HG02763 (cell line): ENCODE data around the gene PHYH.
"Not testable (repeated sequence)": the region's sequence is repeated elsewhere in the genome, so short reads cannot be mapped to it uniquely, and the experiment has no call there.

Experiments used
- ATAC-seq: cut with Tn5 transposase; IDR thresholded peaks from one replicate; pipeline ENCODE4 v1.9.1; 2021; ENCODE audit warnings: mild to moderate bottlenecking, moderate library complexity; ENCODE audit not compliant: unreplicated experiment

The PHYH gene

DNA sequence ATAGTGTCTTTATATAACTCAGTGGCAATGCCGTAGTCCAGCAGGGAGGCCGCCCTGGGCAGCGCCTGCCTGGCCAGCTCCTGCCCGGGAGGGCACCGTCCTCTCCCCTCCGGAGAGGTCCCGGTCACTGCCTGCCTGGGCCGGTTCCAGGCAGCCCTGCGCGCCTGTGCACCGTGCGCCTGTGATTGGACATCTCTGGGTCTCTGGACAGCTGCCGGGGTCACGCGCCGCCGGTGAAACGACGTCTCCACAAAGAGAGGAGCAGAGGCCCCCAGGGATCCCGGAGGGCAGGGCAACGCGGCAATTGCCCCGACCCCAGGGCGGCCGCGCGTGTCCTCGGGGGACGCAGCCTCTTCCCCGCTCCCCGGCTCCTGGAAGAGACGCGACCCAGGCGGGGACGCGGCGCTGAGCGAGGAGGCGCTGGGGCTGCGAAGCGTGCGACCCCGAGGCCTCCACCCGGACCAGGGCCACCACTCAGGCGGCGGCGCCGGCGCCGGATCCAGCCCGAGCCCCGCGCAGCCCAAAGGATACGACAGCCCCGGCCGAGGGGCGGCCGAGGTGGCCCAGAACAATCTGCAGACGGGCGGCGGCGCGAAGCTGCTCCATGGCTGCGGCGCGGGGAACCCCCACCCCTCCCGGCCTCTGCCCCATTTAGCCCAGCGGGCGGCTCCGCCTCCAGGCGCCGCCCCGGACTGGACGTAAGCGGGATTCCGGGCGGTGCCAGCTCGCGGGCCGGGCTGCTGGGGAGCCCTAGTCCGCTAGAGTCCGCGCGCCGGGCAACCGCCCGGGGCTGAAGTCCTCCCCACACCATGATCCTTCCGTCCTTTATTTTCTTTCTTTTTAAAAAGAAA lies at the start of gene PHYH:
Gene PHYH, minus strand, starts transcription at position 628 of the 851 bp plus-strand sequence. Its CDS starts 22 bp downstream, at position 606.
- ATAC-seq = peak; percentile 71

DNA sequence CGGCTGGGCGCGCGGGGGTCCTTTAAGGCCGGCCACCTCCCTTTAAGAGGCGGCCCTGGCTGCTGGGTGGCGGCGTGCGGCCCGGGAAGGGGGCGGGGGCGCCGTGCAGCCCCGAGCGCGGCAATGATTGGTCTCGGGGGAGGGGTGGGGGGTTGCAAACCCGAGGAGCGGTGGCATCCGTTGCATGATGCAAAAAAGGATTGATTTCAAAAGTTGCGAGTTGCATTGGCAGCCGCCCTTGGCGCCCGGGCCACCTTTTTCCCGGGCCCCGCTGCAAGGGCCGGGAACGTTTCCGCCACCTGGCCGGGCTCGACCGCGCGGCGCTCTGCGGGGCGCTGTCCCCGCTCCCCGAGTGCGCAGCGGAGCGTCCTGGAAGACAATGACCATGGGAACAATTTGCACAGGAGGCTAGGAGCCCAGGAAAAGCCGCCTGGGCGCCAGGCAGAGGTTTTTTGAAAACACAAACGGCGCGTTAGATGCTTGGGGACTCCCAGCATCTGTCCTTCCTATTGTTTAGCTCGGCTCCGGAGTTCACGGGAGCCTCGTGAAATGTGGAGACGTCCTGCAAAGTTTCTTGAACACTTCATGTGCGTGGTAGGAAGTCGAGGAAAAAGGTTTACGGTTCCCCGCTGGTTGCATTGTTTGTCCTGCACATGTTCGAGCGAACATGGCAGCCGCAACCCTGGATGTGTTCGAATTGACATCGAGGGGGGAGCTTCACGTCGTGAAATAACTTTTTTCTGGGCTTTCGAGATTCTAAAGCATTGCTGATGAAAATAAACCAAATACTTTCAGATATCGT lies 48.6 kb upstream of the PHYH start, which contains the start of gene SEPHS1:
Gene SEPHS1, minus strand, starts transcription at position 78 of the 802 bp plus-strand sequence. CDS start 3,343 bp downstream, outside the sequence.
- ATAC-seq = peak; percentile 59

GRCh38 chr10:13347500-13348156 lies 47.8 kb upstream of the PHYH start:
- ATAC-seq = peak; percentile 59

- ATAC-seq = peak; percentile 24
Observed at GRCh38 chr10:13347043-13347499, 47.2 kb upstream of the PHYH start.

- ATAC-seq = no peak
Observed at GRCh38 chr10:13346283-13347042, 46.6 kb upstream of the PHYH start.

DNA sequence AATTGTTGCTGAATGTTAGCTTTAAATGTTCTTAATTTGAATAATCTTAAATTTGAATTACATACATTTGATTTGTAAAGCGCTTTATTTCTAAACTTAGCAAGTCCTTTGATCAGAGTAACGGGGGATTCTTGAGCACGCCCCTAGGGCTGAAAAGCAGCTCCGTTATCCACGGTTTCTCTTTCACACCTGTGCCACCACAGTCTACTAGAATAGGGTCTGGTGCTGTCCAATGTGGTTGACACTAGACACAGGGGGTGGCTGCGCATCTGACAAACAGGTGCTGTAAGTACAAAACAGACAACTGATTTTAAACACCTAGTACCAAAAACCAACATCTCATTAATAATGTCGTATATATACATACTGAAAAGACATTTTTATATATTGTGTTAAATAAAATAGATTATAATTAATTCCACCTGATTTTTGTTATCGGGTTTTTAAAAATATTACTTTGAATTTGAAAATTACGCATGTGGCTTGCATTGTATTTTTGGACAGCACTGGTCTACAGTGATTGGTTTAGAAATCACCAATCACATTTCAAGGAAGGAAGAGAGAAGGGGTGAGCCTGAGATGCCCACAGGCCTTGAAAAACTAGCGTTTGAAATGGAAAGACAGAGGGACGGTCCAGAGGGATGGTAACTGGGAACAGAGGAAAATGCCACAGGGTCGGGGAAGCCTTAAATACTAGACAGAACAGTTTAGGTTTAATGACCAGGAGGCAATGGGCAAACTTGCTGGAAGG lies 40.9 kb upstream of the PHYH start:
- ATAC-seq = peak; percentile 93

- ATAC-seq = peak; percentile 9
Observed at GRCh38 chr10:13340068-13340467, 40.2 kb upstream of the PHYH start.

- ATAC-seq = no peak
Observed at GRCh38 chr10:13338390-13339110, 38.7 kb upstream of the PHYH start.

GRCh38 chr10:13337827-13338196 lies 37.9 kb upstream of the PHYH start:
- no peak for ATAC-seq

DNA sequence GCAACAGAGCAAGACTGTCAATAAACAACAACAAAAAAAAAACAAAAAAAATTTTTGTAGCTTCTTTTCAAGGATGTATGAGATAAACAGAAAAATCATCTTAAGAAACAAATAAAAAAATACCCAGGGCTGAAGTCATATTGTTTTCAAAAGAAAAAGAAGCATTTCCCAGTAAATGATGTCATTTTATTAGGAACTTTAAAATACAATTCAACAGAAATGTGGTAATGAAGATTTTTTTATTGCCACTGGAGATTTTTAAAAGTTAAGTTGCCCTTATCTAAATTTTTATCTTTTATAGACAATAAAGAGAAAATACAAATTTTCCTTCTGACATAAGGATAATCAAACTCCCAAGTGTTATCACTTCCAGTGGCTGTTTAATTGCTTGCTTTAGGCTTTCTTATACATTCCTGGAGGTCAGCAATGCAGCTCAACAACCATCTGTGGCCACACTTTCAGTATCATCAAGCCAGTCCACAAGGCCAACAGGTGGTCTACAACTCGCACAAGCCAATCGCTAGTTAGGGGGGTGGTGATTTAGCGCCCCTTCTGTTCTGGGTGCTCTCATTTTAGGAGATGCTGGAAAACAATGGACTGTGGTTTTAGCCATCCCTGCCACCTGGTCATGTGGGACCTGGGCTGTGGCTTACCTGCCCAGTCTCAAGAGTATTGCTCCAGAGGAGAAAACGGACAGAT lies 37.4 kb upstream of the PHYH start:
- no peak for ATAC-seq

DNA sequence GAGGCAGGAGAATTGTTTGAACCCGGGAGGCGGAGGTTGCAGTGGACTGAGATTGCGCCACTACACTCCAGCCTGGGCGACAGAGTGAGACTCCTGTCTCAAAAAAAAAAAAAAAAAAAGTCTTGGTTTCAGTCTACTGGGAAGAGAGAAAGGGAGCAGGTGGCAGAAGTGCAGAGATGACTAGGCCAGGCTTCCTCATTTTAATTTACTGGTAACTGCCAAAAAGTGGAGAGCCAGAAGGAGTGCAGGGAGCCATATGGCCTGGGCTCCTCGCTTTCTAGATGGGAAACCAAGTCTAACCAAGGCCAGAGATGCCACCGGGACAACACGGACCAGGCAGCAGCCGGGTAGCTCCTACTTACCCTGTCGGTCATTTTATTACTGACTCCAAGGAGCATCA lies 36.0 kb upstream of the PHYH start:
- ATAC-seq = peak; percentile 33

GRCh38 chr10:13334556-13334955 lies 34.7 kb upstream of the PHYH start:
- ATAC-seq = no peak

DNA sequence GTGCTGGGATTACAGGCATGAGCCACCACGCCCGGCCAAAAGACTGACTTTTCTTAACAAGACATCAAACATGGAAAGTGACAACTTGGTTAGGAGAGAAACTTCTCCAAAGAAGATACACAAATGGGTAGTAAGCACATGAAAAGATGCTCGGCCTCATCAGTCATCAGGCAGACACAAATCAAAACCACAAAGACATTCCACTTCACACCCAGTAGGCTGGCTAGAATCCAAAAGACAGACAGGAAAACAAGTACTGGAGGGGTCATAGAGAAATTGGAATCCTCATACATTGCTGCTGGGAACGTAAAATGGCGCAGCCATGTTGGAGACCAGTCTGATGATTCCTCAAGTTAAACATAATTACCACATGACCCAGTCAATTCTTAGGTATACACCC lies 31.8 kb upstream of the PHYH start:
- ATAC-seq = no peak

DNA sequence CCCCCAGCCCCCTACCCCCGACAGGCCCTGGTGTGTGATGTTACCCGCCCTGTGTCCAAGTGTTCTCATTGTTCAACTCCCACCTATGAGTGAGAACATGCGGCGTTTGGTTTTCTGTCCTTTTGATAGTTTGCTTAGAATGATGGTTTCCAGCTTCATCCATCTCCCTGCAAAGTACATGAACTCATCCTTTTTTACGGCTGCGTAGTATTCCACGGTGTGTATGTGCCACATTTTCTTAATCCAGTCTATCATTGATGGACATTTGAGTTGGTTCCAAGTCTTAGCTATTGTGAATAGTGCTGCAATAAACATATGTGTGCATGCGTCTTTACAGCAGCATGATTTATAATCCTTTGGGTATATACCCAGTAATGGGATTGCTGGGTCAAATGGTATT lies 31.1 kb upstream of the PHYH start:
- not testable (repeated sequence) for ATAC-seq

GRCh38 chr10:13329565-13329964 lies 29.7 kb upstream of the PHYH start:
- ATAC-seq = no peak

DNA sequence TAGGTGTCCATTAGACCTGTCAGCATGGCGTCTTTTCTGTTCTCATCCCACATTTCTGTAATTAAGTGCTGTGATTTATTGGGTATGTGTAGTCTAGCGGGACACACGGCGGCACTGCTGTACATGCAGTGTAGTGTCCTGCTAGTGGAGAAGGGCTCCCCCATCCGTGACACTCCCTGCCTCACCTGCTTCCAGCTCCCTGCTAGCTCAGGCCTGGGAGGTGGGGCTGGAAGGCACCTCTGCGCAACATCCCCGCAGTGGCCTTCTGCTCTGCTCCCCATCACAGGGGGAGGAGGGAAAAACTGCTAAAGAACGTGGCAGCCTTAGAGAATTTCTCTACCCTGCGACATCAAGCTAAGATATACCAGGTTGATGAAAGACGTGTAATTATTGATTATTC lies 28.7 kb upstream of the PHYH start:
- no peak for ATAC-seq

DNA sequence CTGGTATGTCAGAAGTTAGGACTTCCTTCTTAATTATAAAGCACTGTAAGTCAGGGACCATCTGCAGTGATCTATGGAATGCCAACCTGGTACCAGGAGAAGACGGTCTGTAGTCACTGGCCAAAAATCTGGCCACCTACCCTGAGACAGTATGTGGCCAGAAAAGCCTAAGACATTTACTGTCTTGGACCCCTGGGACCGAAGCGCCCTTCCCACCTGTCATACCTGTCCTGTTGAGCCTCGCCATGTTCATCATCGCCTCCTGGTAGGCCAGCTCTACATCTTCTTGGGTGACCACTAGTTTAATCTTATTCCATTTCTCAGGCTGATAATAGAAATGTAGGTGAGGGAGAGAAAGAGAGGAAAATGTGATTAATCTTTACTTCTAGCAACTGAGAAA lies 28.3 kb upstream of the PHYH start:
- no peak for ATAC-seq

- no peak for ATAC-seq
Observed at GRCh38 chr10:13327534-13327933, 27.7 kb upstream of the PHYH start.
